ENCODE results near the gene RPL37A.

The RPL37A gene

GRCh38 chr2:216539791-216540241, 41.2 kb downstream of the RPL37A start:
- DNase-seq (ENCODE audit: low read depth), result no peak
- no peak for TF ChIP-seq CTCF (IDR thresholded peaks at IDR 0.05; ENCODE audit: control insufficient read depth, insufficient read depth, low read depth, low read length, missing control alignments)
- H3K4me3 ChIP-seq (ENCODE audit: control insufficient read depth, low read depth, low read length), result no peak overlapping the region

- H3K4me3 ChIP-seq (ENCODE audit: control insufficient read depth, low read depth, low read length), result no peak overlapping the region
- no peak for DNase-seq (ENCODE audit: low read depth)
- TF ChIP-seq CTCF (IDR thresholded peaks at IDR 0.05; ENCODE audit: control insufficient read depth, insufficient read depth, low read depth, low read length, missing control alignments), result no peak
Observed at GRCh38 chr2:216540920-216541319, 42.3 kb downstream of the RPL37A start.

DNA sequence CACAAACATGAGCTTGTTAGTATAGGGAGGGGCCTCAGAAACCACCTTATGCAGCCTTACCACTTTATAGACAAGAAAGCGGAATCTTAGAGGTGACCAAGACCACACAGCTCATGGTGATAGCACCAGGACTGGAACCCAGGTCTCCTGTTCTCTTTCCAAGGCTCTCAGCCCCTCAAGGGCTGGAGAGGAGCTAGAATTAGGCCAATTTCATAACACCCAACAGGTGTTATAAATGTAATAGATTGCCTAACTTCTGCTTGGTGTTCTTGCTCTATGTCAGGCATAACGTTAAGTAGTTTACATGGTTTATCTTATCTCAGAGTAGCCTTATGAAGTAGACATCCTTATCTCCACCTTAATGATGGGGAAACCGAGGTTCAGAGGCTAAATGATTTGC, 42.9 kb downstream of the RPL37A start:
- DNase-seq (ENCODE audit: low read depth), result no peak
- H3K4me3 ChIP-seq (ENCODE audit: control insufficient read depth, low read depth, low read length), result no peak overlapping the region
- TF ChIP-seq CTCF (IDR thresholded peaks at IDR 0.05; ENCODE audit: control insufficient read depth, insufficient read depth, low read depth, low read length, missing control alignments), result no peak

DNA sequence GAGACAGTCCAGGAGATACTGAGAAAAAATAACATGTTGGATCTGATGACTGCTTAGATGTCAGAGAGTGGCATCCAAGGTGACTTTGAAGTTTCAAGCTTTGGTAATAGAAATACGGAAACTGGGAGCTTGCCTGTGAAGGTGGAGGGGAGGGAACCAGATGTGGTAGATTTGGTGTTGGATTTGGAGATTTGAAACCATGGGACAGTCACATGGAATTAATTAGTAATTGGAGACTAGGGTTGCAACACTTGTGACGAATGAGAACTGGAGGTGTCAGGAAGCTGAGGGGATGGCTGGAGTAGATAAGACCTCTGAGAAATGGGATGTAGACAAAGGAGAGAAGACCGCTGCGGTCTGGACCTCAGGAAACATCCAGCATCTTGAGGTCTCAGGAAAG, 46.7 kb downstream of the RPL37A start:
- DNase-seq (ENCODE audit: low read depth), result peak; percentile 82
- no peak overlapping the region for H3K4me3 ChIP-seq (ENCODE audit: control insufficient read depth, low read depth, low read length)
- no peak for TF ChIP-seq CTCF (IDR thresholded peaks at IDR 0.05; ENCODE audit: control insufficient read depth, insufficient read depth, low read depth, low read length, missing control alignments)

DNA sequence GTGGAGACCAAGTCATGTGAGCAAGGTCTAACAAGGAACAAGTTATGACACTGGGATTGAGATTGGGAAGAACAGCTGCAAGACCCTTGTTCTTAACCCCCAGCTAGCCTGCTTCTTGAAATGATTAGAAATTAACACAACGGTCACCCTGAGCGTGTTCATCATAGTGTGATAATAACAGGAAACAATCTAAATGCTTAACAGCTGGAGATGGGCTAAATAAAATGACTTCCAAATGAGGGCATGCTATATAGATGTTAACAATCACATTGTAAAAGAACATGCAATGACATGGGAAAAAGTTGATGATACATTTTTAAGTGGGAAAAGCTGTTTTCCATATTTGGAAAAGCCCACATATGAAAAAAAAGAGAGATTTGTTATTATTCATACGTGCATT, 47.6 kb downstream of the RPL37A start:
- DNase-seq (ENCODE audit: low read depth), result no peak
- no peak overlapping the region for H3K4me3 ChIP-seq (ENCODE audit: control insufficient read depth, low read depth, low read length)
- no peak for TF ChIP-seq CTCF (IDR thresholded peaks at IDR 0.05; ENCODE audit: control insufficient read depth, insufficient read depth, low read depth, low read length, missing control alignments)

- no peak for TF ChIP-seq CTCF (IDR thresholded peaks at IDR 0.05; ENCODE audit: control insufficient read depth, insufficient read depth, low read depth, low read length, missing control alignments)
- no peak for DNase-seq (ENCODE audit: low read depth)
- H3K4me3 ChIP-seq (ENCODE audit: control insufficient read depth, low read depth, low read length), result no peak overlapping the region
Observed at GRCh38 chr2:216546641-216547403, 48.2 kb downstream of the RPL37A start.
